SU-DHL-6 (cell line): ENCODE measurements around the gene TDRKH.

Experiments
- CTCF ChIP-seq: fragments of 200-600 bp; sonication (generic); IDR thresholded peaks from one replicate; pipeline ENCODE4 v1.5.1; 2017; ENCODE audit warnings: antibody characterized with exemption, mild to moderate bottlenecking, low read length, moderate library complexity; ENCODE audit not compliant: insufficient read depth, poor library complexity, severe bottlenecking
- EZH2phosphoT487 ChIP-seq: fragments of 200-600 bp; sonication (generic), shearing (Covaris generic); conservative IDR thresholded peaks from 2 replicates; pipeline ENCODE4 v1.6.1; 2018; ENCODE audit warnings: mild to moderate bottlenecking, antibody characterized with exemption, low read length, moderate library complexity, mixed read lengths

- TF ChIP-seq CTCF (no peak), EZH2phosphoT487 (no peak)
These were observed 13.0 kb downstream of the TDRKH start for GRCh38 chr1:151777317-151777716.
